Iris pigment epithelial cell (primary cell): ENCODE data around the gene DNAJC17.

Source experiments
- DNase-seq: peaks from one replicate; pipeline ENCODE4 v3.0.0-alpha.2; 2011; ENCODE audit warnings: low read depth

DNAJC17 gene

DNA sequence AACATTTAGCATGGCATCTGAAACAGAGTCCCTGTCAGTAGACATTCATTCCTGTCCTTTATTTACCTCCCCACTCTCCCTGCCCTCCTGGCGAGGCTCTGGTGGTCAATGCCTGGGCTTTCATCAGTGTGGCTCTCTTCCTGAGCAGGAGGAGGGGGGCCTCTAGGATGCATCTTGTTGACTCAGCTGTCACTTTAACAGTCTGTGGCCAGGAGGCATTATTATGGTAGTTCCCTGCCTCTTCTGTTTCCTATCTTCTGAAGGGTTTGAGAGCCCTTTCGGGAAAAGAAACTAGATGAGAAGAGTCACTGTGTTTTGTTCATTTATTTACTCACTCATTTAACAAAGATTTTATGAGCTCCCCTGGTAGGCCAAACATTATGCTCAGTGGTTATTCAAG, 23.6 kb upstream of the DNAJC17 start:
- DNase-seq = no peak

GRCh38 chr15:40829115-40829514, 21.8 kb upstream of the DNAJC17 start:
- no peak for DNase-seq

GRCh38 chr15:40828447-40829036, 21.3 kb upstream of the DNAJC17 start, which contains the start of gene PPP1R14D:
Gene PPP1R14D (minus strand): TSS chr15:40828708. CDS start chr15:40828641, 67 bp downstream.
- DNase-seq = no peak

GRCh38 chr15:40826423-40827075, 19.3 kb upstream of the DNAJC17 start:
- peak; percentile 76 for DNase-seq

GRCh38 chr15:40825661-40826422, 18.6 kb upstream of the DNAJC17 start:
- peak; percentile 94 for DNase-seq

DNA sequence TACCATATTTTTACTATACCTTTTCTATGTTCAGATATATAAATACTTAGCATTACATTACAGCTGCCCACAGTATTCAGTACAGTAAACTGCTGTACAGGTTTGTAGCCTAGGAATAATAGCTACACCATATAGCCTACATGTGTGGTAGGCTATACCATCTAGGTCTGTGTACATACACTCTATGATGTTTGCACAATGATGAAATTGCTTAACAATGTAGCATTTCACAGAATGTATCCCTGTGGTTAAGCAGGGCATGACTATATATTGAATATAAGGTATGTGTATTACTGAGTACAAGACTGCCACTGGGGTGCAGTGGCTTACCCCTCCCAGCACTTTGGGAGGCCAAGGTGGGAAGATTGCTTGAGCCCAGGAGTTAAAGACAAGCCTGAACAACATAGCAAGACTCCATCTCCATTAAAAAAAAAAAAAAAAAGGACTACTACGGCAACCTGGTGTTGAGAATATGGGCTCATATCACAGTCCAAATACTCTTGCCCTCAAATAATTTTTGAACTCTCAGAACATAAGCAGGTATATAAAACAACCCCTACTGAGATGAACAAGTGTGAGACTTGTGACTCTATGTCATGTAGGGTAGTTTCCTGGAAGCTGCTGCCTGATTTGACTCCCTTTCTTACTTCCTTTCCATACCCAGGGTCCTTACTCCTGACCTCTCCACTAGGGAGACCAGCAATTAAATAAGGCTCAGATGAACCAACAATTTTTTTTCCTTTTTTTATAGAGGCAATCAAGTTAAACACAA, 16.5 kb upstream of the DNAJC17 start:
- no peak for DNase-seq

DNA sequence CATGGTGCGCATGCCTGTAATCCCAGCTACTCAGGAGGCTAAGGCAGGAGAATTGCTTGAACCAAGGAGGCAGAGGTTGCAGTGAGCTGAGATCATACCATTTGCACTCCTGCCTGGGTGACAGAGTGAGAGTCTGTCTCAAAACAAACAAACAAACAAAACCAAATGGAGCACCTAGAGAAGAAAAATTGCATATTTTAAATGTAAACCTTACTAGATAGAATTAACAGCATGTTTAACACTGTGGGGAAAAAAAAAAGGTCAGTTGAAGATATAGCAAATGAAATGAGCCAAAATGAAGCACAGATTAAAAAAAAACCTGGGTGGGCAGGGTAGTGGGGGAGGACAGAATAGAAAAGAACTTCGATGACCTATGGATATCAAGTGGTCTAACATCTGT, 13.9 kb upstream of the DNAJC17 start:
- no peak for DNase-seq

DNA sequence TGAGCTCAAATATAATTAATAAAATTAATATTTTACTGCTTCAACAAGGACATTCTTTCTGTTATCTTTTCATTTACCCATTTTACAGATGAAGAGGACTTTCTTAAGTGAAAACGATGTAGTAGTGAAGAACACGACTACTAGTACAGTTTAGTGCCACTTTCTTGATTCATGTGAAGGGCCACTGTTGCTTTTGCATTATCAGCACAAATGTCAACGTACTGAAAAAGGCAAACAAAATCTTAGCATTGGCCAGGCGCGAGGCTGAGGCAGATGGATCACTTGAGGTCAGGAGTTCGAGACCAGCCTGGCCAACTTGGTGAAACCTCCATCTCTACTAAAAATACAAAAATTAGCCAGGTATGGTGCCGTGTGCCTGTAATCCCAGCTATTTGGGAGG, 11.8 kb upstream of the DNAJC17 start:
- no peak for DNase-seq

GRCh38 chr15:40815042-40815698, 7.9 kb upstream of the DNAJC17 start:
- peak; percentile 17 for DNase-seq

DNA sequence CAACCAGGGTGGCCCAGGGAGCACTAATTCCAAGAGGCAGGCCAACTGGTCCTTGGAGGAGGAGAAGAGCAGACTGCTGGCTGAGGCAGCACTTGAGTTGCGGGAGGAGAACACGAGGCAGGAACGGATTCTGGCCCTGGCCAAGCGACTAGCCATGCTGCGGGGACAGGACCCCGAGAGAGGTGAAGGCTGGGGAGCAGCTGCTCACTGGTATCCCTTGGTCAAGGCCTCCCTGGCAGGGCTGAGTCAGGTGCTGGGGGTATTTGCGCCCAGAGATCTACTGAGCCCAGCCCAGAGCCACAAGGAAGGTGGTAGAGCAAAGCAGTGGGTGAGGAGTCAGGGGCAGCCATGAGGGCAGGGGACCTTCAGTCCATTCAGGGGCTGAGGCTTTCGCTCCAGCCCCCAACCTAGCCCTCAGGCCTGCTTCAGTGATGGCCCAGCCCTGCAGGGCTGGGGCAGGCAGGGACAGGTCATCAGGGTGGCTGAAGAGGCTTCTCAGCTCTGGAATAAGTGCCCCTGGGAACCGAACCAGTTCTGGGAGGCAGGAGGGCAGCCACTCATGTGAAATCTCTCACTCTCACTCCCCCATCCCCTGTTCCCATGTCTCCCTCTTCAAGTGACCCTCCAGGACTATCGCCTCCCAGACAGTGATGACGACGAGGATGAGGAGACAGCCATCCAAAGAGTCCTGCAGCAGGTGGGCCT, 5.6 kb upstream of the DNAJC17 start:
- DNase-seq = no peak

- DNase-seq = no peak
These were observed 1.7 kb upstream of the DNAJC17 start for GRCh38 chr15:40808861-40809450.

GRCh38 chr15:40807888-40808461, 702 bp upstream of the DNAJC17 start:
- no peak for DNase-seq

- no peak for DNase-seq
These were observed 623 bp downstream of the DNAJC17 start for GRCh38 chr15:40806672-40807027.

DNA sequence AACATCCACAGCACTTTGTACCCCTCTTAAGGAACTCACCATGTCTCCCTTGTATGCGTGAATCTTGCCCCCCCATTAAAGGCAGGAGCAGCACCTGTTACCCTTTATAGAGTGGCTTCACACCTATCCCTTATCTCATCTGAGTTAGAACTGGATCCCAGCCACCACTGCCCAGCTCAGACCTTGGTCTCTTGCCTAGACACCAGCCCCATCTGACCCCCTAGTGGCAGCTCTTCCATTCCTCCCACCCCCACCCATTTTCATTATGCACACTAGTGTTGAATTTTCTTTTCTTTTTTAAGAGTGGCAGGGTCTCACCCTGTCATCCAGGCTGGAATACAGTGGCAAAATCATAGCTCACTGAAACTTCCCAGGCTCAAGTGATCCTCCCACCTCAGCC, 3.6 kb downstream of the DNAJC17 start:
- no peak for DNase-seq

GRCh38 chr15:40803076-40803475, 4.2 kb downstream of the DNAJC17 start:
- no peak for DNase-seq

DNA sequence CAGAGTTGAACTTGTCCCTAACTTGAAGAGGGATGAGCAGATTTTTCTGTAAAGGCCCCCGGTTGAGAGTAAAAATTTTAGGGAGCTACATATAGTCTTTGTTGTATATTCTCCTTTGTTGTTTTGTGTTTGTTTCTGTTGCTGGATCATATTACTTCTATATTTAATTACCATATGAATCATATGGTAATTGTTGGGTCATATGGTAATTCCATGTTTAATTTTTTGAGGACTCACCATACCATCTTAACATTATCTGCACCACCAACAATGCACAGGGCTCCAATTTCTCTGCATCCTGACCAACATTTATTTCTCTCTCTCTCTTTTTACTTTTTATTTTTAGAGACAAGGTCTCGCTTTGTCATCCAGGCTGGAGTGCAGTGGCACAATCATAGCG, 7.8 kb downstream of the DNAJC17 start:
- DNase-seq = no peak

- no peak for DNase-seq
These were observed 10.8 kb downstream of the DNAJC17 start for GRCh38 chr15:40796512-40796911.

- DNase-seq = no peak
These were observed 11.2 kb downstream of the DNAJC17 start for GRCh38 chr15:40796041-40796440.

DNA sequence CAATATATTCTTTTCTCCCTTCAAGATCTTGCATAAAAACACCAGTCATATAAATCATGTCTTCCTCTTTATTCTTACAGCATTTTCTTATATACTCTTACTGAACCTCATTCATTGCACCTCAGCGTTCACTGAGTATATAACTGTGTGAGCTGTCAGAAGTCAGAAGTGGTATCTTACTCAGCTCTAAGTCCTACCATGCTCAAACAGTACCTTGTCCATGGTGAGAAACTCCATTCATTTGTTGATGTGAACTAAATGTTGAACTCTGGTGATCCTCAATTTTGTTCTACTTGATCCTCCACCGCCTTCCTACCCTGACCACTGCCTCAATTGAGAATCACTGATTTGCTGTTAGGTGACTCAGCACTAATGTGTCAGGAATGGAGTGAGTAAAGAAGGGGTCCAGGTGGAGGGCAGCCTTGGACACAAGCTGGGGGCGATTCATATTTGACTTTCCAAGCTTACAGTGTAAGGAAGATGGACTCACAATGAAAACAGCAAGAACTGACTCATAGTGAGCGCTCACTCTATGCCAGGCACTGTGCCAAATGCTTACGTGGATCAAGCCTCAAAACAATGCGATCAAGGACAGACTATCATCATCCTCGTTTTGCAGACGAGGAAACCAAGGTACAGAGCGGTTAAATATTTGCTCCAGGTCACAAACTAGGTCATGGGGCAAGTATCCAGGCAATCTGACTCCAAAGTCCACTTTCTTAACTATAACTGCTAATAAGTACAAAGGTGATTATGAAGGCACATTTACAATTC, 13.9 kb downstream of the DNAJC17 start:
- DNase-seq = peak; percentile 98

DNA sequence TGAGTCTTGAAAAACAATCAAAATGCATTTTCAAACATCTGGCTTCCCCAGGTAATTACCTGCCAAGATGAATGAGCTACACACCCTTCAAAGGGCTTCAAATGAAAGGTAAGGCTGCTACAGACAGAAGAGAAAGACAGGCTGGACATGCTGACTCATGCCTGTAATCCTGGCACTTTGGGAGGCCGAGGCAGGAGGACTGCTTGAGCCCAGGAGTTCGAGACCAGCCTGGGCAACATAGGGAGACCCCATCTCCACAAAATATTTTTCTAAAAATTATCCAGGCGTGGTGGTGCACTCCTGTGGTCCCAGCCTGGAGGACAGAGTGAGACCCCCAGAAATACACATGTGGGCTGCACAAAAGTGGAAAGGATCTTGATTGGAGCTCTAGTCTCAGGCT, 14.9 kb downstream of the DNAJC17 start:
- no peak for DNase-seq
